Loucy (cell line): ENCODE measurements around the gene LGALS7B.
"Not testable (repeated sequence)": the region's sequence is repeated elsewhere in the genome, so short reads cannot be mapped to it uniquely, and the experiment has no call there.

Experiments used
- H2AFZ ChIP-seq: fragments of 200-600 bp; sonication (generic); 2 replicates; pipeline ENCODE4 v1.6.0; 2016; ENCODE audit warnings: antibody characterized with exemption, mild to moderate bottlenecking, low read length, moderate library complexity
- H3F3A ChIP-seq: fragments of 200-600 bp; 2 replicates; pipeline ENCODE4 v1.6.0; 2016; ENCODE audit warnings: antibody characterized with exemption, low read depth, mild to moderate bottlenecking
- H3K27me3 ChIP-seq: fragments of 200-600 bp; sonication (generic); 2 replicates; pipeline ENCODE4 v1.6.1; 2014; ENCODE audit warnings: low read length, mild to moderate bottlenecking; ENCODE audit not compliant: insufficient read depth, poor library complexity, severe bottlenecking
- H3K36me3 ChIP-seq: fragments of 200-600 bp; sonication (generic); 2 replicates; pipeline ENCODE4 v1.6.1; 2016; ENCODE audit warnings: low read length; ENCODE audit not compliant: insufficient read depth
- H3K4me1 ChIP-seq: fragments of 200-600 bp; sonication (generic); 2 replicates; pipeline ENCODE4 v1.5.1; 2014; ENCODE audit warnings: low read length, mild to moderate bottlenecking; ENCODE audit not compliant: insufficient read depth, poor library complexity, severe bottlenecking
- H3K4me2 ChIP-seq: fragments of 200-600 bp; sonication (generic); 2 replicates; pipeline ENCODE4 v1.6.0; 2014; ENCODE audit warnings: antibody characterized with exemption, low read length, low read depth, mild to moderate bottlenecking; ENCODE audit not compliant: poor library complexity, severe bottlenecking
- H3K4me3 ChIP-seq: fragments of 200-600 bp; sonication (generic); 2 replicates; pipeline ENCODE4 v1.5.1; 2014; ENCODE audit warnings: low read length, mild to moderate bottlenecking, mixed read lengths; ENCODE audit not compliant: poor library complexity, severe bottlenecking
- H3K79me2 ChIP-seq: fragments of 200-600 bp; sonication (generic); 2 replicates; pipeline ENCODE4 v1.6.1; 2014; ENCODE audit warnings: low read length; ENCODE audit not compliant: insufficient read depth
- H3K9ac ChIP-seq: fragments of 200-600 bp; sonication (generic); 2 replicates; pipeline ENCODE4 v1.6.0; 2014; ENCODE audit warnings: mild to moderate bottlenecking, low read depth, low read length, moderate library complexity; ENCODE audit not compliant: poor library complexity, severe bottlenecking
- H3K9me2 ChIP-seq: fragments of 200-600 bp; sonication (generic); replicated peaks from 2 replicates; pipeline ENCODE4 v1.6.1; 2016; ENCODE audit warnings: low read depth, low read length, mixed read lengths
- H3K9me3 ChIP-seq: fragments of 200-600 bp; sonication (generic); 2 replicates; pipeline ENCODE4 v1.6.1; 2014; ENCODE audit warnings: mild to moderate bottlenecking, antibody characterized with exemption, low read length, low read depth; ENCODE audit not compliant: insufficient read depth
- H4K20me1 ChIP-seq: fragments of 200-600 bp; sonication (generic); 2 replicates; pipeline ENCODE4 v1.6.0; 2014; ENCODE audit warnings: antibody characterized with exemption, low read length, mild to moderate bottlenecking; ENCODE audit not compliant: insufficient read depth, poor library complexity, severe bottlenecking
- EZH2phosphoT487 ChIP-seq: fragments of 200-600 bp; IDR thresholded peaks from 2 replicates; pipeline ENCODE4 v1.6.1; 2018; ENCODE audit warnings: antibody characterized with exemption, mild to moderate bottlenecking, moderate library complexity, borderline replicate concordance
- TF ChIP-seq, protein P1 (sequence below): fragments of 200-600 bp; sonication (generic); conservative IDR thresholded peaks from 2 replicates; pipeline ENCODE4 v1.5.1; 2014; ENCODE audit warnings: mild to moderate bottlenecking, antibody characterized with exemption, low read length

The LGALS7B gene

DNA sequence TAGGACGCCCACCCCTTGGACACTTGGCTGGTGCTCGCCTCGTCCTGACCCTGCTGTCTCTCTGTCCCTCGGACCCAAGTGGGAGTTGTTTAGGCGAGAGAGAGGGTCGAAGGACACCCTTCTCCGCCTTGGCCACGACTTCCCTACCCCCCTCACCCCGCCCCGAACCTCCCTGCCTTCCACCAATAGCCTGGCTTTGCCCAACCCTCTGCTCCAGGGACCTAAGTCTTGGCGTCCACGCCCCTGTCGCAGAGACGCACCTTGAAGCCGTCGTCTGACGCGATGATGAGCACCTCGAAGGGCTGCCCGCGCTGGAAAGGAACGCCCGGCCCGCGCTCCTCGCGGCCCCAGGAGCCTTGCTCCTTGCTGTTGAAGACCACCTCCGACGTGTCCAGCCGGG lies 17.4 kb upstream of the LGALS7B start:
- H3K27me3 ChIP-seq, H3K79me2 ChIP-seq, H3F3A ChIP-seq, H3K4me2 ChIP-seq, H3K9me3 ChIP-seq, H2AFZ ChIP-seq, H3K9ac ChIP-seq, H3K4me3 ChIP-seq, H3K9me2 ChIP-seq, H4K20me1 ChIP-seq, H3K4me1 ChIP-seq, H3K36me3 ChIP-seq: not testable (repeated sequence)

DNA sequence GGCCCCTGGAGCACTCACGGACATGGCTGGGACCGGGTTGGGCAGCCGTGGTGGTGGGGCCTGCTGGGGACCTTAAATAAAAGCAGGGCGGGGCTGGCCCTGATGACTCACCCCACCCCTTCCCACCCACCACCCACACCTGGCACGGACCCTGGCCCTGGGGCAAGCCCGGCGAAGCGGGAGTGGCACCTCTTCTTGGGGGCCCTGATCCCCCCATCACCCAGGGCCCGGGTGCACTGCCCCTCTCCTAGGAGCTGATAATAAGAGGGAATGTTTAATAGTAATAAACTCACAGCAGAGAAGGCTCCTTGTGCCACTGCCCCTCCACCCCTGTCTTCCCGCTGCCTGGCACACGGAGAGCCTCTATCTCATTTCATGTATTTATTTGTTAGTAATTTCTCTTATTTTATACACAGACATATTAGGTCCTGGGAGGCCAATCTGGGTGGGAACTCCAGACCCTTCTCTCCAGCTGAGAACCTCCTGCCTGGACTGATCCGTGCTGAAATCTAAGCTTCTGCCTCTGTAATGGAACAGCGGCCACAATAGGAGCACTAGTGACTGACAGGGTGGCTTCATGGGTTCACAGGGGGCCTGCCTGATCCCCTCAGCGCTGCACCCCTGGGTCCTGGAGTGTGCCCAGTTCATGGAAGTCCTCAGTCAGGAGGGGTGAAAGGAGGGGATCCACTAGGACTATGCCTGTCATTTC lies 15.4 kb upstream of the LGALS7B start, which contains the start of gene LGALS7:
Gene LGALS7 (minus strand): TSS at position 49 of the 709 bp plus-strand sequence. CDS start 25 bp downstream, at position 24.
- no peak within 1 kb of the TSS for H3K9ac ChIP-seq
- H3K36me3 ChIP-seq: no peaks in the 10 kb centered on the region
- no peaks in the 10 kb centered on the region for H3K79me2 ChIP-seq
- H2AFZ ChIP-seq: no peak within 1 kb of the TSS
- no peaks in the 10 kb centered on the region for H3K9me2 ChIP-seq
- H3K9me3 ChIP-seq: no peaks in the 10 kb centered on the region
- no peak within 1 kb of the TSS for H3K4me3 ChIP-seq
- no peaks in the 10 kb centered on the region for H3K27me3 ChIP-seq
- TF ChIP-seq, protein P1, sequence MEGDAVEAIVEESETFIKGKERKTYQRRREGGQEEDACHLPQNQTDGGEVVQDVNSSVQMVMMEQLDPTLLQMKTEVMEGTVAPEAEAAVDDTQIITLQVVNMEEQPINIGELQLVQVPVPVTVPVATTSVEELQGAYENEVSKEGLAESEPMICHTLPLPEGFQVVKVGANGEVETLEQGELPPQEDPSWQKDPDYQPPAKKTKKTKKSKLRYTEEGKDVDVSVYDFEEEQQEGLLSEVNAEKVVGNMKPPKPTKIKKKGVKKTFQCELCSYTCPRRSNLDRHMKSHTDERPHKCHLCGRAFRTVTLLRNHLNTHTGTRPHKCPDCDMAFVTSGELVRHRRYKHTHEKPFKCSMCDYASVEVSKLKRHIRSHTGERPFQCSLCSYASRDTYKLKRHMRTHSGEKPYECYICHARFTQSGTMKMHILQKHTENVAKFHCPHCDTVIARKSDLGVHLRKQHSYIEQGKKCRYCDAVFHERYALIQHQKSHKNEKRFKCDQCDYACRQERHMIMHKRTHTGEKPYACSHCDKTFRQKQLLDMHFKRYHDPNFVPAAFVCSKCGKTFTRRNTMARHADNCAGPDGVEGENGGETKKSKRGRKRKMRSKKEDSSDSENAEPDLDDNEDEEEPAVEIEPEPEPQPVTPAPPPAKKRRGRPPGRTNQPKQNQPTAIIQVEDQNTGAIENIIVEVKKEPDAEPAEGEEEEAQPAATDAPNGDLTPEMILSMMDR: no peak
- TF ChIP-seq EZH2phosphoT487: no peak
- no peaks in the 10 kb centered on the region for H3K4me1 ChIP-seq
- H3F3A ChIP-seq: no peaks in the 10 kb centered on the region
- no peaks in the 10 kb centered on the region for H4K20me1 ChIP-seq
- H3K4me2 ChIP-seq: no peak within 1 kb of the TSS

DNA sequence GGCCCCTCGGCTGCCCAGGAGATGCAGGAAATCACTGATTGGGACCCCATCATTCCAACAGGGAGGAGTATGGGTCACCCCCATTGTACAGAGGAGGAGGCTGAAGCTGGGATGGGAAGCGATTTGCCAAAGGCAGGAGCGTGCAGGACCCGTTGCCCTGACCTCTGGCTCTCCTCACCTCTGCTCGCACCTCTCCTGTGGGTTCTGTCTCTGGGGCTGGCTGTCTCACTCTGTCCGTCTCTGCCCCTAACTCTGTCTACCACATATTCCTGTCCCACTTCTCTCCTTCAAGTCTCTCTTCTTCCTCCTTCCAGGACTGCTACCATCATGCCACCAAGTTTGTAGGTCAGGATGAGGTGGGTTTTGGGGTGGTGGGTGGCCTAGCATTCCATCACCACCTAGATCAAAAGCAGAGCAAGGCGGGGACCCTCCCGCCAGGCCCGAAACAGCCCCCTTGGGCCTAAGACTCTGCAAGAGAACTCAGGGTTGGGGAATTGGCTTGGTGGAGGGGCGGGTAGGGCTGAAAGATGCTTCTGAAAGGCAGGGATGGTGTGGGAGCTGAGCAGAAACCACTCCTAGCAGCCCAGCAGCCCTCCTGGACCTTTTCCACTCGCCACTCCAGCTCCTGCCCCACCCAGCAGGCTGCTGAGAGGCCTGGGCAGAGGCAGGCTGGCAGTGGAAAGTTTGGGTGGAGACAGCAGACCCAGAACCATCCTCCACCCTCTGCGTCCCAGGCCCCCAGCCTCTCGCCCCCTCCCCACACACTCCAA lies 14.6 kb upstream of the LGALS7B start:
- H3K4me3 ChIP-seq: no peak overlapping the region
- no peak overlapping the region for H3K4me2 ChIP-seq
- H3K4me1 ChIP-seq: no peaks in the 10 kb centered on the region
- H3K36me3 ChIP-seq: no peaks in the 10 kb centered on the region
- H3K9me2 ChIP-seq: no peaks in the 10 kb centered on the region
- H3K27me3 ChIP-seq: no peaks in the 10 kb centered on the region
- H3F3A ChIP-seq: no peaks in the 10 kb centered on the region
- H3K9me3 ChIP-seq: no peaks in the 10 kb centered on the region
- no peaks in the 10 kb centered on the region for H3K79me2 ChIP-seq
- H3K9ac ChIP-seq: no peak overlapping the region
- TF ChIP-seq, protein P1: no peak
- TF ChIP-seq EZH2phosphoT487: no peak
- H2AFZ ChIP-seq: no peak overlapping the region
- no peaks in the 10 kb centered on the region for H4K20me1 ChIP-seq
